ENCODE results near the gene PDE4B. TPM values are rescaled to one million over a fixed set of nuclear protein-coding genes. Genes with fewer than 3 reads are reported as not detected.

Gene PDE4B
- total and polyA plus RNA-seq, 10 of the 15 experiments (the other 5 are each of a cell fraction or from before 2014, with no cell fraction given): 3.0 to 13.2 (median 5.7) TPM

GRCh38 chr1:66292305-66292704 is 499.6 kb downstream of the PDE4B start:
- Histone ChIP-seq H3K9me3 (replicated peaks; ENCODE audit: control insufficient read depth, insufficient read depth, low read length) (no peaks in the 10 kb centered on the region; the same call in 2 of the 3 replicates), H3K36me3 (ENCODE audit: control insufficient read depth in 2 of 2, insufficient read depth in 2 of 2, low read length in 1 of 2) (no peaks in the 10 kb centered on the region), H3K9ac (ENCODE audit: control insufficient read depth, insufficient read depth, low read length) (no peak overlapping the region), H3K4me1 (ENCODE audit: control insufficient read depth, insufficient read depth, low read length) (no peaks in the 10 kb centered on the region), H3K4me2 (ENCODE audit: control insufficient read depth, insufficient read depth) (no peak overlapping the region), H4K20me1 (ENCODE audit: control insufficient read depth, insufficient read depth) (no peaks in the 10 kb centered on the region), H3K4me3 (no peak overlapping the region), H2AFZ (ENCODE audit: control insufficient read depth, low read depth, low read length) (no peak overlapping the region), H3K27ac (ENCODE audit: control insufficient read depth, insufficient read depth) (no peak overlapping the region), H3K27me3 (replicated peaks in 1 of 2; ENCODE audit: control insufficient read depth in 2 of 2, insufficient read depth in 2 of 2, low read length in 1 of 2) (no peaks in the 10 kb centered on the region), H3K79me2 (ENCODE audit: control insufficient read depth, insufficient read depth, low read length) (no peaks in the 10 kb centered on the region)
- intact Hi-C loops (cut with micrococcal nuclease; ENCODE audit: unreplicated experiment): no loop called here
- ChIA-PET CTCF (interaction anchor here (0.8 to 4.4 kb wide), 9 partner anchors 7 to 51 kb away, joined by 3 to 17 read pairs (median 5); no protein-coding TSS in a partner anchor), SMC1A (ENCODE audit: uncharacterized antibody, unreplicated experiment) (interaction anchor here (1.1 to 15.6 kb wide), 12 partner anchors 9 to 154 kb away, joined by 3 to 209 read pairs (median 4); no protein-coding TSS in a partner anchor), RAD21 (ENCODE audit: unreplicated experiment) (interaction anchor here (1.3 to 3.2 kb wide), 5 partner anchors 17 to 151 kb away, joined by 3 to 19 read pairs (median 3); no protein-coding TSS in a partner anchor), POLR2A (interaction anchor here (1.5 kb wide), 1 partner anchor 84 kb away, joined by 4 read pairs; no protein-coding TSS in a partner anchor)
- ATAC-seq (no peak), FAIRE-seq (no peak), DNase-seq (ENCODE audit: low read depth, low spot score) (no peak)
- TF ChIP-seq JUNB (IDR thresholded peaks at IDR 0.05) (no peak), PML (IDR thresholded peaks at IDR 0.05; ENCODE audit: low read length) (no peak), NR2F1 (conservative IDR thresholded peaks at IDR 0.05) (no peak), SP1 (IDR thresholded peaks at IDR 0.05; ENCODE audit: low read depth, low read length) (no peak), RELB (IDR thresholded peaks at IDR 0.05; ENCODE audit: low read depth) (no peak)
- 76% methylated on average over 2 of the region's 2 CpGs for WGBS (ENCODE audit: insufficient coverage, insufficient replicate concordance, low lambda C conversion rate, missing lambda C conversion rate)
- no TSS peak for BruUV-seq (replicated peaks)
- in situ Hi-C loops (cut with MboI): loop anchor here (25.0 kb wide), 2 partner anchors 870 to 1045 kb away; partner anchors contain the start of gene IL23R

- ChIA-PET RAD21 (ENCODE audit: unreplicated experiment) (interaction anchor here (1.2 to 3.2 kb wide), 4 partner anchors 18 to 150 kb away, joined by 3 to 19 read pairs (median 3); no protein-coding TSS in a partner anchor), CTCF (interaction anchor here (1.0 to 2.2 kb wide), 5 partner anchors 9 to 50 kb away, joined by 3 to 5 read pairs (median 4); no protein-coding TSS in a partner anchor), SMC1A (ENCODE audit: uncharacterized antibody, unreplicated experiment) (interaction anchor here (1.1 to 15.6 kb wide), 10 partner anchors 8 to 153 kb away, joined by 3 to 209 read pairs (median 4); no protein-coding TSS in a partner anchor), POLR2A (no interaction called here)
- DNase-seq (ENCODE audit: low read depth, low spot score) (no peak), FAIRE-seq (no peak), ATAC-seq (no peak)
- Histone ChIP-seq H3K4me2 (ENCODE audit: control insufficient read depth, insufficient read depth) (no peak overlapping the region), H3K36me3 (ENCODE audit: control insufficient read depth in 2 of 2, insufficient read depth in 2 of 2, low read length in 1 of 2) (no peaks in the 10 kb centered on the region), H3K4me3 (no peak overlapping the region), H3K27me3 (replicated peaks in 1 of 2; ENCODE audit: control insufficient read depth in 2 of 2, insufficient read depth in 2 of 2, low read length in 1 of 2) (no peaks in the 10 kb centered on the region), H3K27ac (ENCODE audit: control insufficient read depth, insufficient read depth) (no peak overlapping the region), H3K9ac (ENCODE audit: control insufficient read depth, insufficient read depth, low read length) (no peak overlapping the region), H2AFZ (ENCODE audit: control insufficient read depth, low read depth, low read length) (no peak overlapping the region), H3K4me1 (ENCODE audit: control insufficient read depth, insufficient read depth, low read length) (no peaks in the 10 kb centered on the region), H3K9me3 (replicated peaks; ENCODE audit: control insufficient read depth, insufficient read depth, low read length) (no peaks in the 10 kb centered on the region), H3K79me2 (ENCODE audit: control insufficient read depth, insufficient read depth, low read length) (no peaks in the 10 kb centered on the region), H4K20me1 (ENCODE audit: control insufficient read depth, insufficient read depth) (no peaks in the 10 kb centered on the region)
- 95% methylated on average over 3 of the region's 3 CpGs for WGBS (ENCODE audit: insufficient coverage, insufficient replicate concordance, low lambda C conversion rate, missing lambda C conversion rate)
- intact Hi-C loops (cut with micrococcal nuclease; ENCODE audit: unreplicated experiment) (no loop called here), in situ Hi-C loops (cut with MboI) (loop anchor here (25.0 kb wide), 2 partner anchors 869 to 1044 kb away; partner anchors contain the start of gene IL23R)
- BruUV-seq (replicated peaks): no TSS peak
- TF ChIP-seq CEBPZ (IDR thresholded peaks at IDR 0.05; ENCODE audit: low read depth, low read length) (no peak), ZBTB11 (CRISPR knock-in tag; IDR thresholded peaks at IDR 0.05) (no peak)
Observed at GRCh38 chr1:66292944-66293343, 500.2 kb downstream of the PDE4B start.

All from GM12878 (cell line).